SK-N-SH (cell line): ENCODE measurements around the gene OOSP1.

Source experiments
- CTCF ChIP-seq: fragments of 200-600 bp; sonication (generic); IDR thresholded peaks from 2 replicates; pipeline ENCODE4 v1.6.1; 2017; ENCODE audit warnings: antibody characterized with exemption, mild to moderate bottlenecking, moderate library complexity
- NRF1 ChIP-seq: IDR thresholded peaks from 2 replicates; pipeline ENCODE4 v1.6.1; 2012; ENCODE audit warnings: low read depth, mild to moderate bottlenecking, low read length
- SMC3 ChIP-seq: IDR thresholded peaks from 2 replicates; pipeline ENCODE4 v1.6.1; 2012; ENCODE audit warnings: low read depth, low read length, improper control_type of control experiment

GRCh38 chr11:59968395-59968783 is 30.2 kb downstream of the OOSP1 start:
- TF ChIP-seq CTCF (no peak), NRF1 (no peak), SMC3 (no peak)
